Measurements from ENCODE around the gene FAM120B.

- TF ChIP-seq, protein P1, sequence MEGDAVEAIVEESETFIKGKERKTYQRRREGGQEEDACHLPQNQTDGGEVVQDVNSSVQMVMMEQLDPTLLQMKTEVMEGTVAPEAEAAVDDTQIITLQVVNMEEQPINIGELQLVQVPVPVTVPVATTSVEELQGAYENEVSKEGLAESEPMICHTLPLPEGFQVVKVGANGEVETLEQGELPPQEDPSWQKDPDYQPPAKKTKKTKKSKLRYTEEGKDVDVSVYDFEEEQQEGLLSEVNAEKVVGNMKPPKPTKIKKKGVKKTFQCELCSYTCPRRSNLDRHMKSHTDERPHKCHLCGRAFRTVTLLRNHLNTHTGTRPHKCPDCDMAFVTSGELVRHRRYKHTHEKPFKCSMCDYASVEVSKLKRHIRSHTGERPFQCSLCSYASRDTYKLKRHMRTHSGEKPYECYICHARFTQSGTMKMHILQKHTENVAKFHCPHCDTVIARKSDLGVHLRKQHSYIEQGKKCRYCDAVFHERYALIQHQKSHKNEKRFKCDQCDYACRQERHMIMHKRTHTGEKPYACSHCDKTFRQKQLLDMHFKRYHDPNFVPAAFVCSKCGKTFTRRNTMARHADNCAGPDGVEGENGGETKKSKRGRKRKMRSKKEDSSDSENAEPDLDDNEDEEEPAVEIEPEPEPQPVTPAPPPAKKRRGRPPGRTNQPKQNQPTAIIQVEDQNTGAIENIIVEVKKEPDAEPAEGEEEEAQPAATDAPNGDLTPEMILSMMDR (IDR thresholded peaks at IDR 0.05 in 4 of 5, conservative IDR thresholded peaks at IDR 0.05 in 1 of 5) = no peak
- TF ChIP-seq POLR2A (IDR thresholded peaks at IDR 0.05) = no peak
These were observed 51.3 kb downstream of the FAM120B start for GRCh38 chr6:170357812-170358211.

Measured in gastrocnemius medialis (tissue), 4 donors.